ENCODE data around the gene ACSM2A. TPM values are rescaled to one million over a fixed set of nuclear protein-coding genes. Genes with fewer than 3 reads are reported as not detected.
"Not testable (repeated sequence)": the region's sequence is repeated elsewhere in the genome, so short reads cannot be mapped to it uniquely, and the experiment has no call there.

Gene ACSM2A
- total RNA-seq, 1 experiment from 2014 or later, result not detected

GRCh38 chr16:20491448-20491847 lies 40.1 kb downstream of the ACSM2A start:
- not testable (repeated sequence) for H3K27me3 ChIP-seq (ENCODE audit: insufficient read depth, low read length); H4K91ac ChIP-seq (ENCODE audit: insufficient read length, low read depth, low read length); H2BK15ac ChIP-seq (ENCODE audit: low read depth, low read length); H3K9ac ChIP-seq (ENCODE audit: extremely low read depth, insufficient read length, low read length); H3K4me3 Mint-ChIP-seq; H3K4me2 ChIP-seq (ENCODE audit: insufficient read depth, insufficient read length, low read length); H3K4me1 Mint-ChIP-seq; H3K18ac ChIP-seq (ENCODE audit: insufficient read length, low read depth, low read length); H3K79me2 ChIP-seq (ENCODE audit: insufficient read depth, low read length); H4K8ac ChIP-seq (replicated peaks; ENCODE audit: insufficient read length, low read depth, low read length); H3K36me3 Mint-ChIP-seq (ENCODE audit: insufficient read depth in 1 of 3, low read depth in 3 of 3); H3T11ph ChIP-seq (ENCODE audit: low read length); H3K27ac Mint-ChIP-seq; H3K14ac ChIP-seq (ENCODE audit: insufficient read depth, low read length); H3K4me1 ChIP-seq (ENCODE audit: insufficient read depth, low read length); H2AFZ ChIP-seq (ENCODE audit: low read length); H3K27me3 Mint-ChIP-seq (ENCODE audit: low read depth); H2AK5ac ChIP-seq (ENCODE audit: insufficient read length, low read length); H3K9me3 ChIP-seq (ENCODE audit: control insufficient read depth, low read depth, low read length); H2BK120ac ChIP-seq (ENCODE audit: low read depth, low read length, poor library complexity, severe bottlenecking); H2BK5ac ChIP-seq (ENCODE audit: insufficient read length, low read length); H4K20me1 ChIP-seq (ENCODE audit: control insufficient read depth, insufficient read depth, insufficient read length); H3K27ac ChIP-seq (ENCODE audit: insufficient read length, low read depth, low read length); DNase-seq; H3K56ac ChIP-seq (ENCODE audit: insufficient read length, low read depth, low read length); H2BK12ac ChIP-seq (ENCODE audit: insufficient read length, low read depth, low read length); H3K23ac ChIP-seq (ENCODE audit: insufficient read length, low read depth, low read length); H3K79me1 ChIP-seq (ENCODE audit: insufficient read depth, low read depth, low read length, poor library complexity, severe bottlenecking); H3K23me2 ChIP-seq (ENCODE audit: insufficient read length, low read depth, low read length, poor library complexity, severe bottlenecking); H2BK20ac ChIP-seq (ENCODE audit: low read depth, low read length, poor library complexity, severe bottlenecking); H3K4ac ChIP-seq (ENCODE audit: low read depth, low read length); H4K5ac ChIP-seq (ENCODE audit: insufficient read length, low read depth, low read length)
- H3K9me3 Mint-ChIP-seq, result peaks cover 2 to 16% of the 10 kb centered on the region in 2 experiments; a peak in 4 of 5 replicates
- no CpG with 5 or more reads among the region's 11 CpGs for WGBS (ENCODE audit: extremely low coverage, insufficient read length, low lambda C conversion rate)
